ENCODE results near the gene ARHGEF2.

GRCh38 chr1:155940993-155941844, 37.1 kb downstream of the ARHGEF2 start, which contains the start of gene RXFP4:
- TF ChIP-seq CTCF (IDR thresholded peaks at IDR 0.05), result no peak
- TF ChIP-seq POLR2A (IDR thresholded peaks at IDR 0.05), result no peak
- TF ChIP-seq EP300 (IDR thresholded peaks at IDR 0.05), result no peak
